GM10266 (cell line): Measurements from ENCODE around the gene LGR4.

Experiments used
- DNase-seq: peaks from one replicate; pipeline ENCODE4 v3.0.0; 2012; ENCODE audit errors: extremely low spot score
- TF ChIP-seq, protein P1 (sequence below): IDR thresholded peaks from 2 replicates; pipeline ENCODE4 v1.5.1; 2012; ENCODE audit warnings: mild to moderate bottlenecking, low read depth; ENCODE audit not compliant: control insufficient read depth, insufficient read depth; ENCODE audit errors: missing control alignments

LGR4 gene

GRCh38 chr11:27409049-27409448, 63.5 kb downstream of the LGR4 start:
- TF ChIP-seq, protein P1, sequence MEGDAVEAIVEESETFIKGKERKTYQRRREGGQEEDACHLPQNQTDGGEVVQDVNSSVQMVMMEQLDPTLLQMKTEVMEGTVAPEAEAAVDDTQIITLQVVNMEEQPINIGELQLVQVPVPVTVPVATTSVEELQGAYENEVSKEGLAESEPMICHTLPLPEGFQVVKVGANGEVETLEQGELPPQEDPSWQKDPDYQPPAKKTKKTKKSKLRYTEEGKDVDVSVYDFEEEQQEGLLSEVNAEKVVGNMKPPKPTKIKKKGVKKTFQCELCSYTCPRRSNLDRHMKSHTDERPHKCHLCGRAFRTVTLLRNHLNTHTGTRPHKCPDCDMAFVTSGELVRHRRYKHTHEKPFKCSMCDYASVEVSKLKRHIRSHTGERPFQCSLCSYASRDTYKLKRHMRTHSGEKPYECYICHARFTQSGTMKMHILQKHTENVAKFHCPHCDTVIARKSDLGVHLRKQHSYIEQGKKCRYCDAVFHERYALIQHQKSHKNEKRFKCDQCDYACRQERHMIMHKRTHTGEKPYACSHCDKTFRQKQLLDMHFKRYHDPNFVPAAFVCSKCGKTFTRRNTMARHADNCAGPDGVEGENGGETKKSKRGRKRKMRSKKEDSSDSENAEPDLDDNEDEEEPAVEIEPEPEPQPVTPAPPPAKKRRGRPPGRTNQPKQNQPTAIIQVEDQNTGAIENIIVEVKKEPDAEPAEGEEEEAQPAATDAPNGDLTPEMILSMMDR: no peak
- DNase-seq: no peak

GRCh38 chr11:27408246-27408800, 64.3 kb downstream of the LGR4 start:
- TF ChIP-seq, protein P1: no peak

GRCh38 chr11:27406498-27407354, 65.9 kb downstream of the LGR4 start:
- DNase-seq: no peak
- TF ChIP-seq, protein P1: no peak

More at GRCh38 chr11:27408246-27408800, 64.3 kb downstream of the LGR4 start:
- DNase-seq: no peak

GRCh38 chr11:27405134-27405533, 67.5 kb downstream of the LGR4 start:
- TF ChIP-seq, protein P1: no peak
- DNase-seq: no peak

- TF ChIP-seq, protein P1: no peak
- DNase-seq: no peak
Observed at GRCh38 chr11:27404427-27404826, 68.2 kb downstream of the LGR4 start.

DNA sequence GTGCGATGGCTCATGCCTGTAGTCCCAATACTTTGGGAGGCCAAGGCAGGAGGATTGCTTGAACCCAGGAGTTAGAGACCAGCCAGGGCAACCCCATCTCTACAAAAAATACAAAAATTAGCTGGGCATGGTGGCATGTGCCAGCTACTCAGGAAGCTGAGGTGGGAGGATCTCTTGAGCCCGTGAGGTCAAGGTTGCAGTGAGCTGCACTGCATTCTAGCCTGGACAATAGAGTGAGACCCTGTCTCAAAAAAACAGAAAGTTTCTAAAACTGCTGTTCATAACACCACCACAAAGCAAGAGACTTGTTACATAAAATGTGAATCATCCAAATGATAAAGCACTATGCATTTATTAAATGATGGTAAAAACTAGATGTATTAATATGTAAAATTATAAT, 69.4 kb downstream of the LGR4 start:
- no peak for DNase-seq
- TF ChIP-seq, protein P1: no peak

GRCh38 chr11:27402450-27402849, 70.1 kb downstream of the LGR4 start:
- TF ChIP-seq, protein P1: no peak

More at GRCh38 chr11:27402450-27402849, 70.1 kb downstream of the LGR4 start:
- no peak for DNase-seq
